Mammary epithelial cell (primary cell): ENCODE data around the gene PEX1.

ENCODE experiments used
- CTCF ChIP-seq, 2 donors: IDR thresholded peaks in 1 of 2; conservative IDR thresholded peaks in 1 of 2; 2 replicates each; pipeline ENCODE4 v1.5.1; 2011 to 2012; ENCODE audit warnings: inconsistent platforms in 2 of 2, low read length in 2 of 2, mild to moderate bottlenecking in 2 of 2, control low read depth in 1 of 2, low read depth in 1 of 2; ENCODE audit not compliant: insufficient read depth in 1 of 2; ENCODE audit errors: extremely low read depth in 1 of 2
- EZH2 ChIP-seq: IDR thresholded peaks from 2 replicates; pipeline ENCODE4 v1.6.1; 2012; ENCODE audit warnings: low read length, inconsistent platforms, borderline replicate concordance

GRCh38 chr7:92464515-92464914, 63.8 kb downstream of the PEX1 start:
- no peak for TF ChIP-seq EZH2
- no peak for TF ChIP-seq CTCF (conservative IDR thresholded peaks at IDR 0.05 in 1 of 2, IDR thresholded peaks at IDR 0.05 in 1 of 2; ENCODE audit: extremely low read depth in 1 of 2, insufficient read depth in 1 of 2, low read depth in 1 of 2, low read length in 2 of 2)
